ENCODE results near the gene IGF2R.

The IGF2R gene

DNA sequence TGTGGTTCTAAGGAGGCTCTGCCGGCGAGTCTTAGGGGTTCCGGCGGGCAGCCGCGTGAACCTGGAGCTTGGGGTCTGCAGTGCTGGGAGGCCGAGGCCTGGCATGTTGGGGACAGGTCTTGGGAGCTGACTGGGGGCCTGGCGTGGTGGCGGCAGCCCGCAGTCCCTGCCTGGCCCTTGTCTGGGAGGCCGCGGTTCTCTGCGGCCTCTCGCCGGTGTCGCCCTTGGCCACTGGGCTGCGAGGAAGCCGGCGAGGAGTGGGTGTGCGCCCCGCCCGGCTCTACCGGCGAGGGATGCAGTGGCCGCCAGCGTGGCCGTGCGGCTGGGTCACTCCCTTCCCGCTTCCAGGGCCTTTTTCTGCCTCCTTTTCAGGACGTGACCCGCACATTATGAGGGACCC is 36.3 kb downstream of the IGF2R start:
- H3K9ac ChIP-seq (ENCODE audit: low read depth, low read length) = no peak overlapping the region
- no peaks in the 10 kb centered on the region for H3K9me3 ChIP-seq (ENCODE audit: insufficient read depth, low read length, severe bottlenecking)
- peaks cover 13% of the 10 kb centered on the region for H3K4me1 ChIP-seq (ENCODE audit: insufficient read depth, low read length)
- peak overlapping the region; percentile 34; the same call in 1 of the 2 replicates for H3K27ac ChIP-seq (ENCODE audit: low read length)
- ATAC-seq (ENCODE audit: insufficient read depth, low read depth) (no peak), DNase-seq (no peak)
- no peak overlapping the region for H3K4me3 ChIP-seq (ENCODE audit: low read depth in 1 of 2, low read length in 2 of 2)
- peaks cover 50% of the 10 kb centered on the region for H3K36me3 ChIP-seq (ENCODE audit: insufficient read depth, low read length)
- TF ChIP-seq, protein P1, sequence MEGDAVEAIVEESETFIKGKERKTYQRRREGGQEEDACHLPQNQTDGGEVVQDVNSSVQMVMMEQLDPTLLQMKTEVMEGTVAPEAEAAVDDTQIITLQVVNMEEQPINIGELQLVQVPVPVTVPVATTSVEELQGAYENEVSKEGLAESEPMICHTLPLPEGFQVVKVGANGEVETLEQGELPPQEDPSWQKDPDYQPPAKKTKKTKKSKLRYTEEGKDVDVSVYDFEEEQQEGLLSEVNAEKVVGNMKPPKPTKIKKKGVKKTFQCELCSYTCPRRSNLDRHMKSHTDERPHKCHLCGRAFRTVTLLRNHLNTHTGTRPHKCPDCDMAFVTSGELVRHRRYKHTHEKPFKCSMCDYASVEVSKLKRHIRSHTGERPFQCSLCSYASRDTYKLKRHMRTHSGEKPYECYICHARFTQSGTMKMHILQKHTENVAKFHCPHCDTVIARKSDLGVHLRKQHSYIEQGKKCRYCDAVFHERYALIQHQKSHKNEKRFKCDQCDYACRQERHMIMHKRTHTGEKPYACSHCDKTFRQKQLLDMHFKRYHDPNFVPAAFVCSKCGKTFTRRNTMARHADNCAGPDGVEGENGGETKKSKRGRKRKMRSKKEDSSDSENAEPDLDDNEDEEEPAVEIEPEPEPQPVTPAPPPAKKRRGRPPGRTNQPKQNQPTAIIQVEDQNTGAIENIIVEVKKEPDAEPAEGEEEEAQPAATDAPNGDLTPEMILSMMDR (IDR thresholded peaks at IDR 0.05; ENCODE audit: borderline replicate concordance, extremely low read depth, low read length, poor library complexity, severe bottlenecking) = no peak
- TF ChIP-seq EZH2 (IDR thresholded peaks at IDR 0.05; ENCODE audit: borderline replicate concordance, low read depth, low read length, severe bottlenecking) = no peak
- peaks cover 99% of the 10 kb centered on the region for H3K79me2 ChIP-seq (ENCODE audit: insufficient read depth, low read length)
- no peak overlapping the region for H2AFZ ChIP-seq (ENCODE audit: low read depth, low read length)
- H3K4me2 ChIP-seq (ENCODE audit: insufficient read depth, low read length) = no peak overlapping the region
- no peaks in the 10 kb centered on the region for H3K27me3 ChIP-seq (ENCODE audit: insufficient read depth, low read length, poor library complexity)
- peaks cover 70% of the 10 kb centered on the region for H4K20me1 ChIP-seq (ENCODE audit: insufficient read depth, low read length)

DNA sequence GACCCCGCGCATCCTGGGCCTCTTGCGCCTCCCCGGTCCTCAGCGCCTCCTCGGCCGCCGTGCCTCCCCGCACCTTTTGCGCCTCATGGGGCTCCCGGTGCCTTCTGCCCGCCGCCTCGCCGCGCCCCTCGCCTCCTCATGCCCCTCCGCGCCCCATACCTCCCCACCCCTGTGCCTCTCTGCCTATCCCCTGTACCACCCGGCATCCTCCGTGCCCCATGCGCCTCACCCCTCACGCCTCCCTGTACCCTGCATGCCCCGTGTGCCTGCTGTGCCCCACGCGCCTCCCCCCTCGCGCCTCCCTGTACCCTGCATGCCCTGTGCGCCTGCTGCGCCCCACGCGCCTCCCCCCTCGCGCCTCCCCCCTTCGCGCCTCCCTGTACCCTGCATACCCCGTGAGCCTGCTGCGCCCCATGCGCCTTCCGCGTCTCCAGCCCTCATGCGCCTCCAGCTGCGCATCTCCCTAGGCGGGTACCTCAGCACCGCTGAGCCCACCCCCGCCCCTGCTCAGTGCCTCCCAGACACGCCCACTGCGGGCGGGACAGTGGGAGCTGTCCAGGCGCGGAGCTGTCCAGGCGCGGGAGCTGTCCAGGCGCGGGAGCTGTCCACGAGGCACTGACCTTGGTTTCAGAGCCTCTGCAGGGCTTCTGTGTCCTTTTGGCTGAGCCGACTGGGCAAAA is 37.1 kb downstream of the IGF2R start:
- H4K20me1 ChIP-seq (ENCODE audit: insufficient read depth, low read length) = peaks cover 67% of the 10 kb centered on the region
- no peak overlapping the region for H3K9ac ChIP-seq (ENCODE audit: low read depth, low read length)
- peaks cover 54% of the 10 kb centered on the region for H3K36me3 ChIP-seq (ENCODE audit: insufficient read depth, low read length)
- H3K4me2 ChIP-seq (ENCODE audit: insufficient read depth, low read length) = no peak overlapping the region
- 0 out of 3 replicates have a peak, but pooled peaks have one; percentile 17 for ATAC-seq (ENCODE audit: insufficient read depth, low read depth)
- no peaks in the 10 kb centered on the region for H3K9me3 ChIP-seq (ENCODE audit: insufficient read depth, low read length, severe bottlenecking)
- DNase-seq = no peak
- H3K27me3 ChIP-seq (ENCODE audit: insufficient read depth, low read length, poor library complexity) = no peaks in the 10 kb centered on the region
- H3K4me1 ChIP-seq (ENCODE audit: insufficient read depth, low read length) = peaks cover 15% of the 10 kb centered on the region
- H3K4me3 ChIP-seq (ENCODE audit: low read depth in 1 of 2, low read length in 2 of 2) = no peak overlapping the region
- no peak overlapping the region for H3K27ac ChIP-seq (ENCODE audit: low read length)
- H3K79me2 ChIP-seq (ENCODE audit: insufficient read depth, low read length) = peaks cover 99% of the 10 kb centered on the region
- H2AFZ ChIP-seq (ENCODE audit: low read depth, low read length) = no peak overlapping the region
- TF ChIP-seq, protein P1 (IDR thresholded peaks at IDR 0.05; ENCODE audit: borderline replicate concordance, extremely low read depth, low read length, poor library complexity, severe bottlenecking) = no peak
- no peak for TF ChIP-seq EZH2 (IDR thresholded peaks at IDR 0.05; ENCODE audit: borderline replicate concordance, low read depth, low read length, severe bottlenecking)

DNA sequence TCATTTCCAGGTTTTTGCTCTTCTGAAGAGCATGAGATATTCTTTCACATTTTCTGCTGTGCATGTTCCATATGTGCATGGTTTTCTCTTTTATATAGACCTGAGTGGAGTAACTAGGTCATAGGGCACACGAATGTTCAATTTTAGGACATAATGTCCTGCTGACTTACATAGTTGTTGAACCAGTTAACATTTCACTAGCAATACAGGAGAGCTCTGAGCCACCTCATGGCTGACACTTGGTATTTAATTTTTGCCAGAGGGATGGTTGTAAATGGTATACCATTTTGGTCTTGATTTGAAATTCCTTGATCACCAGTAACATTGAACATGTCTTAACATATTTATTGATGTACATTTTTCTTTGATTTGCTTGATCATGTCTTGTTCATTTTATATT is 38.3 kb downstream of the IGF2R start:
- ATAC-seq (ENCODE audit: insufficient read depth, low read depth) (no peak), DNase-seq (no peak)
- Histone ChIP-seq H3K9ac (ENCODE audit: low read depth, low read length) (no peak overlapping the region), H2AFZ (ENCODE audit: low read depth, low read length) (no peak overlapping the region), H3K4me2 (ENCODE audit: insufficient read depth, low read length) (no peak overlapping the region), H3K4me1 (ENCODE audit: insufficient read depth, low read length) (peaks cover 27% of the 10 kb centered on the region), H3K27me3 (ENCODE audit: insufficient read depth, low read length, poor library complexity) (no peaks in the 10 kb centered on the region), H4K20me1 (ENCODE audit: insufficient read depth, low read length) (peaks cover 60% of the 10 kb centered on the region), H3K27ac (ENCODE audit: low read length) (no peak overlapping the region), H3K9me3 (ENCODE audit: insufficient read depth, low read length, severe bottlenecking) (no peaks in the 10 kb centered on the region), H3K36me3 (ENCODE audit: insufficient read depth, low read length) (peaks cover 57% of the 10 kb centered on the region), H3K4me3 (ENCODE audit: low read depth in 1 of 2, low read length in 2 of 2) (no peak overlapping the region), H3K79me2 (ENCODE audit: insufficient read depth, low read length) (peaks cover 99% of the 10 kb centered on the region)
- TF ChIP-seq, protein P1 (IDR thresholded peaks at IDR 0.05; ENCODE audit: borderline replicate concordance, extremely low read depth, low read length, poor library complexity, severe bottlenecking) = no peak
- TF ChIP-seq EZH2 (IDR thresholded peaks at IDR 0.05; ENCODE audit: borderline replicate concordance, low read depth, low read length, severe bottlenecking) = no peak
